Body of pancreas (tissue), 4 donors: ENCODE results near the gene AGAP1. TPM values are rescaled to one million over a fixed set of nuclear protein-coding genes. Genes with fewer than 3 reads are reported as not detected.

Experiments
- ATAC-seq: fragments of 150-250 bp; one replicate; pipeline ENCODE4 v1.9.1; 2016
- DNase-seq, 4 donors: peaks; one replicate each; pipeline ENCODE4 v3.0.0-alpha.2; 2019
- H3K27ac ChIP-seq, 4 donors: fragments of 200-600 bp; sonication (generic); 1 replicate in 3 of 4; 2 replicates in 1 of 4; pipeline versions ENCODE4 v1.5.1 to v1.6.1; 2016 to 2019; ENCODE audit warnings: mild to moderate bottlenecking in 1 of 4, mixed read lengths in 1 of 4, moderate library complexity in 1 of 4
- H3K27me3 ChIP-seq, 2 donors: fragments of 200-600 bp; sonication (generic); one replicate each; pipeline ENCODE4 v1.6.0; 2016; ENCODE audit warnings: mild to moderate bottlenecking in 1 of 2
- H3K36me3 ChIP-seq, 2 donors: fragments of 200-600 bp; sonication (generic); replicated peaks in 1 of 2; 2 replicates each; pipeline ENCODE4 v1.5.1; 2016; ENCODE audit warnings: low read depth in 2 of 2; ENCODE audit not compliant: insufficient read depth in 1 of 2
- H3K4me1 ChIP-seq: fragments of 200-600 bp; sonication (generic); one replicate; pipeline ENCODE4 v1.6.0; 2016
- H3K4me3 ChIP-seq, 2 donors: fragments of 200-600 bp; sonication (generic); 1 replicate in 1 of 2; 2 replicates in 1 of 2; pipeline ENCODE4 v1.5.1; 2016 to 2019
- H3K9me3 ChIP-seq, 3 donors: fragments of 200-600 bp; sonication (generic); 1 replicate in 2 of 3; 2 replicates in 1 of 3; pipeline ENCODE4 v1.5.1; 2016
- POLR2A ChIP-seq, 3 donors: fragments of 450-650 bp; IDR thresholded peaks; one replicate each; pipeline ENCODE4 v1.6.1; 2016; ENCODE audit warnings: antibody characterized with exemption in 3 of 3, mild to moderate bottlenecking in 2 of 3
- WGBS, 2 donors: methylation state at CpG; one replicate each; pipeline ENCODE4 v1.1.5; 2017; 5-methylcytosine and 5-hydroxymethylcytosine counted together
- intact Hi-C: fragments of 100-400 bp; cut with DNase I; formaldehyde crosslinking; loops from one replicate; pipeline ENCODE4 v1.15.1; 2023
- total RNA-seq, 2 donors: library from RNA; depleted of rRNA; stranded (reverse); fragments of >200 nt; gene quantifications; one replicate each; pipeline ENCODE4 v1.1.0, GENCODE V29; 2016
- TF ChIP-seq, protein P1 (sequence below), 7 experiments: fragments of 450-650 bp in 4 of 7; fragments of 200-600 bp in 3 of 7; sonication (generic) in 3 of 7; IDR thresholded peaks; one replicate each; pipeline ENCODE4 v1.5.1; 2016 to 2019; ENCODE audit warnings: antibody characterized with exemption in 7 of 7

The AGAP1 gene
- total RNA-seq, 2 donors from 2014 or later, result 21.3 to 32.6 TPM

DNA sequence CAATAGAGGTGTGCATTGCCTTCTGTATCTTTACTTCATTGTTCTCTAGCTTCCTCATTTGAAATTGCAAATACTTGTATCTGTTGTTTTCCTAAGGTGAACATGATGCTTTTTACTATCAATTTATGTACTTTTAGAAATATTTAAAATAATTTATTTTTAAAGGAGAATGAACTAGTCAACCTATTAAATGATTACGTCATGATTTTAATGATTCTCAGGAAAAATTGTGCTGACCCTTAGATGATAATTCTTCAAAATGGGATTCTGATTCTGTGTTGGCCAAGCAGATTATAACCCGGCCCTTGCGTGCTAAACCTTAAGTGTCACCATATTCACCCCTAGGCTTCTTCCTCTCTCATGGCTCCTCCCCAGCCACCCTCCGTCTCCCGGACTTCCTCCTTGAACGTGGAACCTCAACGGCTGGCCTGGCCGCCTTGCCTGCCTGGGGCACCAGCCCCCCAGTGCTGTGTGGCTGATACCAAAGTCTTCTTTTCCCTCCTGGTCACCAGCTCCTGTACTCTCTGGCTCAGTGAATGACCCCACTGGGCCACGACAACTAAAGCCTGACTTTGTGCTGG, 382.3 kb downstream of the AGAP1 start:
- no peak for ATAC-seq

DNA sequence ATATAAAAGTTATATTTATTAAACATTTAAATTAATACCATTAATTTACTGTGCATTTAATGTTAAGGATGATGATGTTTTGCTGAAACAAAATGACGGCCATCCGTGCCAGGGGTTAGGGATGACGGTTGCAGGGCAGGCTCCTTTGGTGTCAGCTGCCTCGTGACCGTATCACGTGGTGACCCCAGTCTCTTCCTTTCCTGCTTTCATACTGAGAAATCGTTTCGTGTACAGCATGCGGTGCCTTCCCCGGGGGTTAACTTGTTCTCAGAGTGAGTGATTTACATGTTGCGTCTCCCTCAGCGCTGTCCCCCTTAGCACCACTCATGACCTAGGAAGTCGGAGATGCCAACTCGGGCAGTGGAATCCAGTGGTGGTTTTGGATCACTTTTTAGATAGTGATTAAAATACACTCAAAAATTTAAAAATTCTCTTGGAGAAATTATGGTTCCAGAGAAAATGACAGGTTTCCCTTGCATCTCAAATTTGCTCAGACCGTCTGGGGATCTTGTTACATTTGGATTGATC, 383.5 kb downstream of the AGAP1 start:
- H3K27ac ChIP-seq, result no peak overlapping the region
- intact Hi-C loops, result no loop called here
- no peak for ATAC-seq
- DNase-seq, result no peak
- H3K4me3 ChIP-seq, result no peak overlapping the region
- H3K27me3 ChIP-seq, result no peaks in the 10 kb centered on the region
- no peak for TF ChIP-seq POLR2A (IDR thresholded peaks at IDR 0.05)
- TF ChIP-seq, protein P1, sequence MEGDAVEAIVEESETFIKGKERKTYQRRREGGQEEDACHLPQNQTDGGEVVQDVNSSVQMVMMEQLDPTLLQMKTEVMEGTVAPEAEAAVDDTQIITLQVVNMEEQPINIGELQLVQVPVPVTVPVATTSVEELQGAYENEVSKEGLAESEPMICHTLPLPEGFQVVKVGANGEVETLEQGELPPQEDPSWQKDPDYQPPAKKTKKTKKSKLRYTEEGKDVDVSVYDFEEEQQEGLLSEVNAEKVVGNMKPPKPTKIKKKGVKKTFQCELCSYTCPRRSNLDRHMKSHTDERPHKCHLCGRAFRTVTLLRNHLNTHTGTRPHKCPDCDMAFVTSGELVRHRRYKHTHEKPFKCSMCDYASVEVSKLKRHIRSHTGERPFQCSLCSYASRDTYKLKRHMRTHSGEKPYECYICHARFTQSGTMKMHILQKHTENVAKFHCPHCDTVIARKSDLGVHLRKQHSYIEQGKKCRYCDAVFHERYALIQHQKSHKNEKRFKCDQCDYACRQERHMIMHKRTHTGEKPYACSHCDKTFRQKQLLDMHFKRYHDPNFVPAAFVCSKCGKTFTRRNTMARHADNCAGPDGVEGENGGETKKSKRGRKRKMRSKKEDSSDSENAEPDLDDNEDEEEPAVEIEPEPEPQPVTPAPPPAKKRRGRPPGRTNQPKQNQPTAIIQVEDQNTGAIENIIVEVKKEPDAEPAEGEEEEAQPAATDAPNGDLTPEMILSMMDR (IDR thresholded peaks at IDR 0.05), result no peak
- WGBS, 2 donors, result 82 to 87% methylated on average over 15 of the region's 15 CpGs
- no peaks in the 10 kb centered on the region for H3K9me3 ChIP-seq
- H3K4me1 ChIP-seq, result no peaks in the 10 kb centered on the region
- no peaks in the 10 kb centered on the region for H3K36me3 ChIP-seq

More for the DNA sequence above, 382.3 kb downstream of the AGAP1 start:
- Histone ChIP-seq H3K27ac (no peak overlapping the region), H3K4me1 (no peaks in the 10 kb centered on the region), H3K27me3 (no peaks in the 10 kb centered on the region), H3K36me3 (no peaks in the 10 kb centered on the region), H3K4me3 (no peak overlapping the region), H3K9me3 (no peaks in the 10 kb centered on the region)
- intact Hi-C loops, result no loop called here
- no peak for DNase-seq
- 90 to 96% methylated on average over 9 of the region's 9 CpGs for WGBS, 2 donors
- TF ChIP-seq, protein P1 (IDR thresholded peaks at IDR 0.05), result no peak
- TF ChIP-seq POLR2A (IDR thresholded peaks at IDR 0.05), result no peak

DNA sequence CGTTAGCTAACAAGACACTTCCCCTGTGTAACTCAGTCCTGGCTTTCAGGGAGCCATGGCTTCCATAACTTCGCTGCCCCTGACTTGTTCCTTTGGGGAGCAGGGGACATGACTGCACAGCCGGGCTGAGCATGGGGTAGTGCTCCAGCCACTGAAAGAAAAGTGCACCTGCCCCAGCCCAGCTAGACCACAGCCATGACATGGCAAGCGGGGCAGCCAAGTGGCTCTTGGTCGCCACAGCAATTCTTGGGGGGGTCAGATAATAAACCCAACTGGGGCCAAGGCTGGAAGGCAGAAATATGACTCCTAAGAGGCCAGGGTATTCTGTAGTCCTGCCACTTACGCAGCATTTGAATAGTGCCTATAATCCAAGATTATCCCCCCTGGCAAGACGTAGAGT, 385.3 kb downstream of the AGAP1 start:
- 92% methylated on average over 4 to 7 of the region's 7 CpGs for WGBS, 2 donors
- Histone ChIP-seq H3K9me3 (no peaks in the 10 kb centered on the region), H3K36me3 (no peaks in the 10 kb centered on the region), H3K27me3 (no peaks in the 10 kb centered on the region), H3K4me3 (no peak overlapping the region), H3K4me1 (no peaks in the 10 kb centered on the region), H3K27ac (no peak overlapping the region)
- intact Hi-C loops, result no loop called here
- TF ChIP-seq, protein P1 (IDR thresholded peaks at IDR 0.05), result no peak
- DNase-seq (no peak), ATAC-seq (no peak)

DNA sequence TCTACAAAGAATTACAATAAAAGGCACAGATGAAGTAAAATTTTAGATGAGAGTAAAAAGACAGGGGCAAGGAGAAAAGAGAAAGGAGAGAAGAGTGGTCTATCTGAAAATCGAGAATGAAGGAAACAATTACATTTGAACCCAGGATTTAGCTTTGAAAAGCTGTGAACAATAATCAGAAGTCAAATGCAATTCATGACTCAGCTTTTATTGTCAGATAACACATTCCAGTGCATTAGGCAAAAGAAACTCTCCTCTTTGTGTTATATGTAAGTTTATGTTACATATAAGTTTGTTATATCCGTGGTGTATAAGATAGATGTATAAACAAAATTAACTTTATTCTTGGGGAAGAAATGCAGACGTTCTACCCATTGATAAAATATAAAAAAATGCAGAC, 389.8 kb downstream of the AGAP1 start:
- no peak overlapping the region for H3K27ac ChIP-seq
- H3K27me3 ChIP-seq, result no peaks in the 10 kb centered on the region
- intact Hi-C loops, result no loop called here
- ATAC-seq (no peak), DNase-seq (no peak)
- H3K36me3 ChIP-seq, result no peaks in the 10 kb centered on the region
- H3K4me1 ChIP-seq, result no peaks in the 10 kb centered on the region
- TF ChIP-seq, protein P1 (IDR thresholded peaks at IDR 0.05), result no peak
- 89 to 92% methylated on average over 3 of the region's 3 CpGs for WGBS, 2 donors
- H3K9me3 ChIP-seq, result no peaks in the 10 kb centered on the region
- no peak overlapping the region for H3K4me3 ChIP-seq

DNA sequence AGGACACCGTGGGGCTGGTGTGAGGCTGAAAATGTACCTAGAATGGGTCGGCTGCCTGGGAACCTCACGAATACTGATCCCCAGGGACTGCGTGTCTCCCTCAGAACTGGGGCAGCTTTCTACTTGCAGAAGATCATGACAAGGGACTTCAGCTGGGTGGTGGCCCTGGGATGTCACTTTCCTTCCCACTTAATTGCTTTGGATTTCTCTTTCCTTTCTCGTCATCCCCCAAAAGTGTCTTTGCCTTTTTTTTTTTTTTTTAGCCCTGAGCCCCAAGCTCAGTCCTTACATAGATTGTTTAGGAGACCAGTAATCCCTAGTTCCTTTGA, 395.4 kb downstream of the AGAP1 start:
- no peak for ATAC-seq
- TF ChIP-seq POLR2A (IDR thresholded peaks at IDR 0.05), result no peak
- TF ChIP-seq, protein P1 (IDR thresholded peaks at IDR 0.05), result no peak
- intact Hi-C loops, result no loop called here
- Histone ChIP-seq H3K9me3 (no peaks in the 10 kb centered on the region), H3K36me3 (no peaks in the 10 kb centered on the region), H3K27me3 (no peaks in the 10 kb centered on the region), H3K27ac (no peak overlapping the region), H3K4me1 (no peaks in the 10 kb centered on the region), H3K4me3 (no peak overlapping the region)
- no peak for DNase-seq
- WGBS, 2 donors, result 95 to 97% methylated on average over 5 of the region's 5 CpGs
